Ishikawa (cell line): ENCODE measurements around the gene TERB1.

Experiments used
- CEBPB ChIP-seq: IDR thresholded peaks from 2 replicates; pipeline ENCODE4 v1.6.1; 2012
- CREB1 ChIP-seq: IDR thresholded peaks from 2 replicates; pipeline ENCODE4 v1.6.1; 2012; ENCODE audit warnings: low read depth
- EGR1 ChIP-seq: IDR thresholded peaks from 2 replicates; pipeline ENCODE4 v1.6.1; 2012
- EP300 ChIP-seq: IDR thresholded peaks from 2 replicates; pipeline ENCODE4 v1.6.1; 2012; ENCODE audit warnings: borderline replicate concordance
- FOXM1 ChIP-seq: IDR thresholded peaks from 2 replicates; pipeline ENCODE4 v1.6.1; 2012; ENCODE audit warnings: low read depth, borderline replicate concordance
- MAX ChIP-seq: IDR thresholded peaks from 2 replicates; pipeline ENCODE4 v1.6.1; 2012
- NFIC ChIP-seq: IDR thresholded peaks from 2 replicates; pipeline ENCODE4 v1.6.1; 2012
- RAD21 ChIP-seq: IDR thresholded peaks from 2 replicates; pipeline ENCODE4 v1.6.1; 2012; ENCODE audit warnings: low read depth
- REST ChIP-seq: IDR thresholded peaks from 2 replicates; pipeline ENCODE4 v1.6.1; 2012; ENCODE audit warnings: low read depth, mild to moderate bottlenecking
- TAF1 ChIP-seq: IDR thresholded peaks from 2 replicates; pipeline ENCODE4 v1.6.1; 2012; ENCODE audit warnings: low read depth, mild to moderate bottlenecking
- TCF12 ChIP-seq: IDR thresholded peaks from 2 replicates; pipeline ENCODE4 v1.6.1; 2012; ENCODE audit warnings: low read depth
- TEAD4 ChIP-seq: IDR thresholded peaks from 2 replicates; pipeline ENCODE4 v1.6.1; 2012
- YY1 ChIP-seq: IDR thresholded peaks from 2 replicates; pipeline ENCODE4 v1.6.1; 2012; ENCODE audit warnings: low read depth
- ZBTB7A ChIP-seq: IDR thresholded peaks from 2 replicates; pipeline ENCODE4 v1.6.1; 2012; ENCODE audit warnings: low read depth
- TF ChIP-seq, protein P1 (sequence below): IDR thresholded peaks from 2 replicates; pipeline ENCODE4 v1.6.1; 2012

The TERB1 gene

DNA sequence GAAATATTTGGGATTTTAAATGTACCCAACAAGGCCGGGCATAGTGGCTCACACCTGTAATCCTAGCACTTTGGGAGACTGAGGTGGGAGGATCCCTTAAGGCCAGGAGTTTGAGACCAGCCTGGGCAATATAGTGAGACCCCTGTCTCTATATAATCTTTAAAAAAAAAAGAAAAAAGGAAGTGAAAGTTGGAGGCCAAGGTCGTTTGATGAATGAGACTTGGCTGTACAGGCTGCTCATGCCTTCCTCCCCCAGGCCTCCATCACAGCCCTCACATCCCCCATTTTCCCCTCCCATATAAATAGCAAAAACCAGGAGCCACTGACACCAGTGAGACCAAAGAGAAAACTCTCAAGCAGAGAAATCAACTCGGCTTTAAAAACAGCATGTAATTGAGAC, 39.5 kb upstream of the TERB1 start:
- TF ChIP-seq CREB1: no peak
- no peak for TF ChIP-seq EGR1
- no peak for TF ChIP-seq EP300
- no peak for TF ChIP-seq YY1
- TF ChIP-seq TCF12: no peak
- no peak for TF ChIP-seq TAF1
- TF ChIP-seq, protein P1, sequence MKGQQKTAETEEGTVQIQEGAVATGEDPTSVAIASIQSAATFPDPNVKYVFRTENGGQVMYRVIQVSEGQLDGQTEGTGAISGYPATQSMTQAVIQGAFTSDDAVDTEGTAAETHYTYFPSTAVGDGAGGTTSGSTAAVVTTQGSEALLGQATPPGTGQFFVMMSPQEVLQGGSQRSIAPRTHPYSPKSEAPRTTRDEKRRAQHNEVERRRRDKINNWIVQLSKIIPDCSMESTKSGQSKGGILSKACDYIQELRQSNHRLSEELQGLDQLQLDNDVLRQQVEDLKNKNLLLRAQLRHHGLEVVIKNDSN: no peak
- no peak for TF ChIP-seq MAX
- no peak for TF ChIP-seq CEBPB
- no peak for TF ChIP-seq RAD21
- TF ChIP-seq ZBTB7A: no peak
- no peak for TF ChIP-seq NFIC
- TF ChIP-seq REST: no peak
- no peak for TF ChIP-seq FOXM1
- TF ChIP-seq TEAD4: no peak

GRCh38 chr16:66834746-66835145, 33.4 kb upstream of the TERB1 start:
- TF ChIP-seq EGR1: no peak
- no peak for TF ChIP-seq MAX
- no peak for TF ChIP-seq CREB1
- TF ChIP-seq, protein P1: no peak
- no peak for TF ChIP-seq TAF1
- TF ChIP-seq TCF12: no peak
- TF ChIP-seq EP300: no peak

GRCh38 chr16:66832661-66833305, 31.4 kb upstream of the TERB1 start:
- no peak for TF ChIP-seq ZBTB7A
- TF ChIP-seq EP300: no peak
- TF ChIP-seq NFIC: no peak
- no peak for TF ChIP-seq CEBPB
- TF ChIP-seq, protein P1: no peak
- TF ChIP-seq TEAD4: no peak
- TF ChIP-seq FOXM1: no peak
- no peak for TF ChIP-seq TCF12
- no peak for TF ChIP-seq CREB1
- TF ChIP-seq MAX: no peak
- TF ChIP-seq EGR1: no peak
- TF ChIP-seq REST: no peak

- TF ChIP-seq ZBTB7A (no peak), FOXM1 (no peak), NFIC (no peak), TCF12 (no peak), TEAD4 (no peak), EP300 (no peak), RAD21 (no peak), TAF1 (no peak)
- TF ChIP-seq, protein P1: no peak
These were observed 30.8 kb upstream of the TERB1 start for GRCh38 chr16:66832190-66832589.
